Measurements from ENCODE around the gene THADA.
"Not testable (repeated sequence)": the region's sequence is repeated elsewhere in the genome, so short reads cannot be mapped to it uniquely, and the experiment has no call there.

THADA gene

DNA sequence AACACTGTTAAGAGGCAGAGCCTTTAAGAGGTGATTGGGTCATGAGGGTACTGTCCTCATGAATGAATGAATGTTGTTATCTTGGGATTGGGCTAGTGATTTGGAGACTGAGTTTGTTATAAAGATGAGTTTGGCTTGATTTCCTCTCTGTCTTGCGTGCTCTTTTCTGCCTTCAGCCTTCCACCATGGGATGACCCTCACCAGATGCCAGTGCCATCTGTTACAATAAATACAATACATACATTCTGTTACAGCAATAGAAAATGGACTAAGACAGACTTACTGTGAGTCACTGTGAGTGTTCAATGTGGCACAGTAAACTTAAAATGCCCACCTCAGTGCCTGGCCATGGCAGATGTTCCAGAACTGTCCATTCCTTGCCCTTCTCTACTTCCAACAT is 274.4 kb downstream of the THADA start:
- no peak for DNase-seq

- DNase-seq: no peak
Measured at GRCh38 chr2:43319541-43319940, 276.3 kb downstream of the THADA start.

DNA sequence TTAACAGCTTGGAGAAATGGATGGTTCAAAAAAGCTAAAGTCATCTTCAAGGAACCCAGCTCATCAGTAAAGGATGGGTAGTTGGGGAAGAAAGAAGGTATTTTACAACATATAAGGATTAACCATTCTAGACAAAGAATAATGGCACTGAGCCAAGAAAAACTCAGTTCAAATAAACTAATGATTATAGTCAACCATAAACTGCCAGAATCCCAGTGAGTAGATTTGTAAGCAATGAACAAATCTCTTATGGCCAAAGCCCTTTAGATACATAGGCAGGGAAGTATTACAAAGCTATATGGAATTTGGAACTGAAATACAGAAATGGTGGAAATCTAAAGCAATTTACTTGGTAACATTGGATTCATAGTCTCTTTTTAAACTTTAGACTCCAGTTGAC is 277.0 kb downstream of the THADA start:
- no peak for DNase-seq

- no peak for DNase-seq
Measured at GRCh38 chr2:43317680-43318079, 278.2 kb downstream of the THADA start.

- DNase-seq: no peak
Measured at GRCh38 chr2:43317194-43317593, 278.6 kb downstream of the THADA start.

DNA sequence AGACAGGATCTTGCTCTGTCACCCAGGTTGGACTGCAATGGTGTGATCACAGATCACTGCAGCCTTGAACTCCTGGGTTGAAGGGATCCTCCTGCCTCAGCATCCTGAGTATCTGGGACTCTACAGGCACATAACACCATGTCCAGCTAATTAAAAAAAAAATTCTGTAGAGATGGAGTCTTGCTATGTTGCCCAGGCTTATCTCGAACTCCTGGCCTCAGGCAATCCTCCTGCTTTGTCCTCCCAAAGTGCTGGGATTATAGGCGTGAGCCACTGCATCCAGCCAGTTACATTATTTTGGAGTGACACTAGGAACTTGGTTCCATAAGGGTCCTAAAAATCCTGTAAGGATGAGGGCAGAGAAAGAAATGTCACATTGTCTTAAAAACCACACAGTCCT is 280.4 kb downstream of the THADA start:
- no peak for DNase-seq

- DNase-seq: no peak
Measured at GRCh38 chr2:43314299-43314927, 281.4 kb downstream of the THADA start.

- DNase-seq: no peak
Measured at GRCh38 chr2:43313642-43314017, 282.2 kb downstream of the THADA start.

- no peak for DNase-seq
Measured at GRCh38 chr2:43312755-43313641, 282.8 kb downstream of the THADA start.

DNA sequence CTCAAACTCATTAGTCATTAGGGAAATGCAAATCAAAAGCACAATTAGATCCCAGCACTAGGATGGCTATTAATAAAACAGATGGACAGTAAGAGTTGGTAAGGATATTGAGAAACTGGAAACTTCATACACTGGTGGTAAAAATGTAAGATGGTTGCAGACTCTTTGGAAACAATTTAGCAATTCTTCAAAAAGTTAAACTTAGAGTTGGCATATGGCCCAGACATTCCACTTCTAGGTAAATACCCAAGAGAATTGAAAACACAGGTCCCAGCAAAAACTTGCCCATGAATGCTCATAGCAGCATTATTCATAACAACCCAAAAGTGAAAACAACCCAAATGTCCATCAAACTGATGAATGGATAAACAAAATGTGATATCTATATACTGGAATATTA is 284.6 kb downstream of the THADA start:
- no peak for DNase-seq

- DNase-seq: no peak
Measured at GRCh38 chr2:43309935-43310334, 285.9 kb downstream of the THADA start.

GRCh38 chr2:43307973-43308372 is 287.9 kb downstream of the THADA start:
- no peak for DNase-seq

- DNase-seq: no peak
Measured at GRCh38 chr2:43307046-43307445, 288.8 kb downstream of the THADA start.

DNA sequence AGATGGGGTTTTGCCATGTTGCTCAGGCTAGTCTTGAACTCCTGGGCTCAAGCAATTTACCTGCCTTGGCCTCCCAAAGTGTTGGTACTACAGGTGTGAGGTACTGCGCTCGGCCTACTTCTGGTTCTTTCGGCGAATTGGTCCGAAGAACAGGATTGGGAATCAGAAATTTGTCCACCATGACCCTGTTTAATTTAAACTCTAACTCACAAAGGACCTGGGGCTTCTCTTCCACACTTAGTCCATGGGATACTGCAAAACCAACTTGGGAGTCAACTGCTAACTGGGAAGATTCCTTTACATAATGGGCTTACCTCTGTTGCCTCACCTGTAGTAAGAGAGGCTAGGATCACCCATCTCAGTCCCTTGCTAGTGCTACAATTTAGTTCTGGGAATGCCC is 289.6 kb downstream of the THADA start:
- no peak for DNase-seq

DNA sequence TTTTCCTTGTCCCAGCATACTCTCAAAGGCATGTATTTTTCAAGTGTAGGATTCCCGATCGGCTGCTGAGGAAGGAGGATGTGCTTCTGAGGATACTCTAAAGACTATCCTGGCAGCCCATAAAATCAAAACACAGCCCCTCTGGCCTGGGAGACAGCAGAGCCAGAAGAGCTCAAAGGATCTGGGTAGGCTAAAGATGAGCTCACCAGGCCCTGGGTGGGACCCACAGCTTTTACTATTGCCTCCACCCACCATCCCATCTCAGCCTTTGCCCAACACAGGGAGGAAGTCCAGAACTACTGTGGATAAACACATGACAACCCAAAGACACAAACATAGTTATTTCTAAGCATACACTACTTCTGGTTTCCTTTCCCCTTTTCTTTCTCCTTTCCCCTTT is 290.3 kb downstream of the THADA start:
- DNase-seq: no peak

- DNase-seq: no peak
Measured at GRCh38 chr2:43305012-43305411, 290.8 kb downstream of the THADA start.

- no peak for DNase-seq
Measured at GRCh38 chr2:43303889-43304288, 291.9 kb downstream of the THADA start.

- DNase-seq: no peak
Measured at GRCh38 chr2:43302961-43303494, 292.8 kb downstream of the THADA start.

GRCh38 chr2:43302182-43302960 is 293.5 kb downstream of the THADA start:
- DNase-seq: no peak

DNA sequence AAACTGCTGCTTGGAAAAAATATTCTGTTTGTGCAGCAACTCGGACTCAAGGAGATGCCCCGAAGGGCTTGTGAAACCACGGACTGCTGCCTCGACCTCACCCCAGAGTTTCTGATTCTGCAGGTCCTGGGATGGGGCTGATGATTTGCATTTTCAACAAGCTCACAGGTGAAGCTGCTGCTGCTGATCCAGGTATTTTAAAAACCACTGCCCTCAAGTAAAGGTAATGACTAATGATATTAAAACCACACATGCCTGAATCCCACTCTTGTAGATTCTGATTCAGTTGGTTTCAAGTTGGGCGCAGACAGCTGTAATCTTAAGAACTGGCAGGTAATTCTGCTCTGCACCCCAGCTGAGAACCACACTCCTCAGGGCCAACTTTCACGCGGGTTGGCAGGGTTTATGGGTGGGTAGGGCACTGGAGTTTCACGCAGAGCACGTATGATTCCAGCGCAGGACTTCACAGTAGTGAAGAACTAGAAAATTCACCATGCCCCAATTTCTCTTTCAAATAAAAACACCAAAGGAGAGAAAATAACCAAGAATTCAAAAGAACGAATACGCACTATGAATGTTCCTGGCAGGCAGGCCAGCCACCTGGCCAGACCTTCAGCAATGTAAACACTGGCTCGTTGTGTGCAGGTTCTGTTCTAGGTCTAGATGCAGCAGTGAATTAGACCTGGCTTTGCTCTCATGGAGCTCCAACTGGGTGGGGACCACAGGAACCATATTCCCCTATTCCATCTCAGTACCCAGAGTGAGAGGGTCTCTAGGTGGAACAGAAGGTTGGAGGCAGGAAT is 294.9 kb downstream of the THADA start:
- DNase-seq: no peak

GRCh38 chr2:43300222-43300621 is 295.6 kb downstream of the THADA start:
- DNase-seq: no peak

GRCh38 chr2:43298500-43298899 is 297.3 kb downstream of the THADA start:
- no peak for DNase-seq

DNA sequence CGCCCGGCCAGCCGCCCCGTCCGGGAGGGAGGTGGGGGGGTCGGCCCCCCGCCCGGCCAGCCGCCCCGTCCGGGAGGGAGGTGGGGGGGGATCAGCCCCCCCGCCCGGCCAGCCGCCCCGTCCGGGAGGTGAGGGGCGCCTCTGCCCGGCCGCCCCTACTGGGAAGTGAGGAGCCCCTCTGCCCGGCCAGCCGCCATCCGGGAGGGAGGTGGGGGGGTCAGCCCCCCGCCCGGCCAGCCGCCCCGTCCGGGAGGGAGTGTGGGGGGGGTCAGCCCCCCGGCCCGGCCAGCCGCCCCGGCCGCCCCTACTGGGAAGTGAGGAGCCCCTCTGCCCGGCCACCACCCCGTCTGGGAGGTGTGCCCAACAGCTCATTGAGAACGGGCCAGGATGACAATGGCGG is 298.1 kb downstream of the THADA start:
- not testable (repeated sequence) for DNase-seq

Data from CD4-positive, alpha-beta T cell treated with Interleukin-4 for 4 hours (primary cell).